ENCODE measurements around the gene WDR20.

Gene WDR20

DNA sequence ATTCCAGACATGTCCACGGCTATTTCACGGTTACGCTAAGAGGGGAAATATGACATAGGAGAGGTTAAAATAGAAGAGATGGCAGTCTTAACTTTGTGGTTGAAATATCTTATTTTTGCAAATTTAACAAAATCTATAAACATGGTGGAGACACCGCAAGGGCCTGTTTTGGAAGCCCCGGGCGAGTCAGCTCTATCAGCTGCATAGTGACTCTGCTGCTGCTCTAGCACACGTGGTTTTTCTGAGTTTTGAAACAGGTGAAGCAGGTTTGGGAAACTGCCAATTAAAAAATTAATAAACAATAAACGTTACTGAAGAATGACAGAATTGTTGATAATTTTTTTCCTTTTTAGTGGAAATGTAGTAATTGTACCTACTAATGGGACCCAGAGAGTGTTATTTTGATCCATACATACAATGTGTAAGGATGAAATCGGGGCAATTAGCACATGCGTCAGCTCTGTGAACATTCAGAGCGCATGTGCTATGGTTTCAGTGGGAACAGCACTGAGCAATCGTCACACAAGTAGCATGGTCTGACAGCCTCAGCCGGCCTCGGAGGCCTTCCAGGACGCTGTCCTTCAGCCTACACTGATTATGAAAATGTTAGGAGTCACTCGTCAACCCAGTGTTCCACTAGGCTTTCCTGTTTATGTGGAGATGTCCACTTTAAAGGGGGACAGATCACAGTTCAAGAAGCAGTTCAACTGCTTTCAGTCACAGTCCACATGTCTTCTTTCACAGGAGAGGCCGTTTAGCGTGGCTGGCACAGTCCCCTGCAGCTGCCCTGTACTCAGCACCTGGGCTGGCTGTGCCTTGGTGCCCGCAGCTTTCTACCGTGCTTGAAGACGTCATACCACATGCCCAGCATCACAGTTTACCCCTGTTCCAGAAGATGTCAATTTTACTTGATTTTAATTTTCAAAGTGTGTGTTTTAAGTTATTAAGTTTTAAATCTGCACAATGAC, 113.4 kb downstream of the WDR20 start:
- ChIA-PET POLR2A (no interaction called here), CTCF (no interaction called here)
- TF ChIP-seq FOXM1 (IDR thresholded peaks at IDR 0.05; ENCODE audit: borderline replicate concordance) (no peak), ZNF384 (IDR thresholded peaks at IDR 0.05) (no peak), HDGF (IDR thresholded peaks at IDR 0.05; ENCODE audit: borderline replicate concordance) (no peak), FOXK2 (IDR thresholded peaks at IDR 0.05) (no peak), LEF1 (IDR thresholded peaks at IDR 0.05; ENCODE audit: borderline replicate concordance) (no peak), ARNT (IDR thresholded peaks at IDR 0.05) (no peak), TARDBP (IDR thresholded peaks at IDR 0.05) (no peak), BHLHE40 (IDR thresholded peaks at IDR 0.05; ENCODE audit: borderline replicate concordance) (no peak), FOXA1 (IDR thresholded peaks at IDR 0.05) (no peak), L3MBTL2 (conservative IDR thresholded peaks at IDR 0.05) (no peak), SUZ12 (IDR thresholded peaks at IDR 0.05) (no peak), NFRKB (IDR thresholded peaks at IDR 0.05) (no peak)
- no peak for DNase-seq (ENCODE audit: extremely low spot score)

- TF ChIP-seq CTBP1 (IDR thresholded peaks at IDR 0.05; ENCODE audit: borderline replicate concordance) (no peak), L3MBTL2 (conservative IDR thresholded peaks at IDR 0.05) (no peak), NFRKB (IDR thresholded peaks at IDR 0.05) (no peak)
- CTCF ChIA-PET: interaction anchor here (0.6 kb wide), 1 partner anchor 74 kb away, joined by 3 read pairs; no protein-coding TSS in a partner anchor
- POLR2A ChIA-PET: no interaction called here
- DNase-seq (ENCODE audit: extremely low spot score): no peak
These were observed 115.9 kb downstream of the WDR20 start for GRCh38 chr14:102255401-102256190.

DNA sequence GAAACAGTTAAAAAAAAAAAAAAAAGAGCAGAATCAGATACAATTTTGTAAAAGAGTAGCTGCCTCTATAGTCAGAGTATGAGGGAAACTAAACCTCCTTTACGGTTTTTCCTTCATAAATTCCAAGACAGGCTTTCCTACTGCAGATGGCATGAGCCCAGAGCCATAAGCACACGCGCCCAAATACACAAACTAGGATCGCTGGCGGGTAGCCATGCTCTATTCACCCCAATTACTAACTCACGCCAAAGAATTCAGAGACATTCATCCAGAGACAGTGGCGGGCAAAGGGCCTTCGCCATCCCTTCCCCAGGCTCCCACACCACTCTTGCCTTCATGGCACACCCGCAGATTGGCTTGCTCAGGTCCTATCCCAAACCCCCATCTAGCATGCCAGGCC, 117.0 kb downstream of the WDR20 start:
- no peak for TF ChIP-seq PKNOX1 (IDR thresholded peaks at IDR 0.05)
- no peak for TF ChIP-seq FOXM1 (IDR thresholded peaks at IDR 0.05; ENCODE audit: borderline replicate concordance)
- TF ChIP-seq FOXK2 (IDR thresholded peaks at IDR 0.05): no peak
- no peak for TF ChIP-seq SUZ12 (IDR thresholded peaks at IDR 0.05)
- no peak for TF ChIP-seq CTBP1 (IDR thresholded peaks at IDR 0.05; ENCODE audit: borderline replicate concordance)
- TF ChIP-seq SP1 (IDR thresholded peaks at IDR 0.05): no peak
- no peak for TF ChIP-seq TARDBP (IDR thresholded peaks at IDR 0.05)
- TF ChIP-seq HDGF (IDR thresholded peaks at IDR 0.05; ENCODE audit: borderline replicate concordance): no peak
- TF ChIP-seq ZNF384 (IDR thresholded peaks at IDR 0.05): no peak
- TF ChIP-seq BHLHE40 (IDR thresholded peaks at IDR 0.05; ENCODE audit: borderline replicate concordance): no peak
- no peak for TF ChIP-seq FOXA1 (IDR thresholded peaks at IDR 0.05)
- ChIA-PET POLR2A (no interaction called here), CTCF (interaction anchor here (0.6 kb wide), 2 partner anchors 18 to 1466 kb away, joined by 3 to 4 read pairs; no protein-coding TSS in a partner anchor)
- no peak for DNase-seq (ENCODE audit: extremely low spot score)

GRCh38 chr14:102258136-102258535, 118.4 kb downstream of the WDR20 start:
- TF ChIP-seq FOXM1 (IDR thresholded peaks at IDR 0.05; ENCODE audit: borderline replicate concordance) (no peak), ELF4 (IDR thresholded peaks at IDR 0.05) (no peak), CTBP1 (IDR thresholded peaks at IDR 0.05; ENCODE audit: borderline replicate concordance) (no peak), FOXK2 (IDR thresholded peaks at IDR 0.05) (no peak), TARDBP (IDR thresholded peaks at IDR 0.05) (no peak), ZNF384 (IDR thresholded peaks at IDR 0.05) (no peak), LEF1 (IDR thresholded peaks at IDR 0.05; ENCODE audit: borderline replicate concordance) (no peak), PKNOX1 (IDR thresholded peaks at IDR 0.05) (no peak), BHLHE40 (IDR thresholded peaks at IDR 0.05; ENCODE audit: borderline replicate concordance) (no peak), FOXA1 (IDR thresholded peaks at IDR 0.05) (no peak), ARNT (IDR thresholded peaks at IDR 0.05) (no peak)
- DNase-seq (ENCODE audit: extremely low spot score): no peak
- CTCF ChIA-PET: no interaction called here
- POLR2A ChIA-PET: no interaction called here

Measured in HEK293T (cell line).